GM21825 (cell line): ENCODE results near the gene LLGL1.
A peak's percentile ranks its signal among the peaks of the same experiment; 100 is the strongest.
"Not testable (repeated sequence)": the region's sequence is repeated elsewhere in the genome, so short reads cannot be mapped to it uniquely, and the experiment has no call there.

Experiments
- ATAC-seq: cut with Tn5 transposase; IDR thresholded peaks from one replicate; pipeline ENCODE4 v1.9.1; 2021; ENCODE audit warnings: mild to moderate bottlenecking, moderate library complexity; ENCODE audit not compliant: unreplicated experiment

LLGL1 gene

GRCh38 chr17:18191967-18192366 is 33.5 kb upstream of the LLGL1 start:
- no peak for ATAC-seq

GRCh38 chr17:18194394-18194793 is 31.0 kb upstream of the LLGL1 start:
- ATAC-seq, result no peak

- no peak for ATAC-seq
These were observed 30.6 kb upstream of the LLGL1 start for GRCh38 chr17:18194804-18195203.

- ATAC-seq, result no peak
These were observed 30.2 kb upstream of the LLGL1 start for GRCh38 chr17:18195246-18195645.

- no peak for ATAC-seq
These were observed 27.8 kb upstream of the LLGL1 start for GRCh38 chr17:18197535-18198194.

GRCh38 chr17:18198530-18198929 is 26.9 kb upstream of the LLGL1 start:
- ATAC-seq, result no peak

GRCh38 chr17:18201108-18201507 is 24.3 kb upstream of the LLGL1 start:
- ATAC-seq, result no peak

GRCh38 chr17:18203308-18203707 is 22.1 kb upstream of the LLGL1 start:
- no peak for ATAC-seq

- no peak for ATAC-seq
These were observed 19.6 kb upstream of the LLGL1 start for GRCh38 chr17:18205861-18206260.

GRCh38 chr17:18206962-18207361 is 18.5 kb upstream of the LLGL1 start:
- no peak for ATAC-seq

GRCh38 chr17:18208092-18208491 is 17.3 kb upstream of the LLGL1 start:
- ATAC-seq, result no peak

- no peak for ATAC-seq
These were observed 11.7 kb upstream of the LLGL1 start for GRCh38 chr17:18213666-18214270.

- not testable (repeated sequence) for ATAC-seq
These were observed 8.5 kb upstream of the LLGL1 start for GRCh38 chr17:18216906-18217305.

GRCh38 chr17:18217412-18218015 is 7.9 kb upstream of the LLGL1 start:
- no peak for ATAC-seq

GRCh38 chr17:18218756-18219415 is 6.5 kb upstream of the LLGL1 start:
- no peak for ATAC-seq

GRCh38 chr17:18224053-18224386 is 1.4 kb upstream of the LLGL1 start:
- no peak for ATAC-seq

- ATAC-seq, result no peak
These were observed 881 bp upstream of the LLGL1 start for GRCh38 chr17:18224387-18225120.

- peak; percentile 22 for ATAC-seq
These were observed 328 bp downstream of the LLGL1 start for GRCh38 chr17:18225642-18226283.

- ATAC-seq, result no peak
These were observed 980 bp downstream of the LLGL1 start for GRCh38 chr17:18226284-18226945.

- ATAC-seq, result no peak
These were observed 2.2 kb downstream of the LLGL1 start for GRCh38 chr17:18227635-18228034.
